Smooth muscle cell (in vitro differentiated cells): Measurements from ENCODE around the gene MPRIP. TPM values are rescaled to one million over a fixed set of nuclear protein-coding genes. Genes with fewer than 3 reads are reported as not detected.

Source experiments
- DNase-seq: peaks from one replicate; lab custom pipeline; 2025; ENCODE audit not compliant: unreplicated experiment; lab: John Stamatoyannopoulos, UW
- H2AFZ ChIP-seq: fragments of 200-600 bp; sonication (generic); 2 replicates; pipeline ENCODE4 v1.6.0; 2016; ENCODE audit warnings: antibody characterized with exemption, low read depth, mild to moderate bottlenecking
- H3F3A ChIP-seq: fragments of 200-600 bp; sonication (generic); 2 replicates; pipeline ENCODE4 v1.6.0; 2017; ENCODE audit warnings: antibody characterized with exemption, low read depth
- H3K27ac ChIP-seq: fragments of 200-600 bp; sonication (generic); 2 replicates; pipeline ENCODE4 v1.5.1; 2016; ENCODE audit warnings: low read depth, mild to moderate bottlenecking
- H3K27me3 ChIP-seq: fragments of 200-600 bp; sonication (generic); 2 replicates; pipeline ENCODE4 v1.6.1; 2016; ENCODE audit warnings: low read depth, mild to moderate bottlenecking
- H3K36me3 ChIP-seq: fragments of 200-600 bp; sonication (generic); 2 replicates; pipeline ENCODE4 v1.5.1; 2016; ENCODE audit warnings: low read depth
- H3K4me1 ChIP-seq: fragments of 200-600 bp; sonication (generic); 2 replicates; pipeline ENCODE4 v1.5.1; 2016; ENCODE audit warnings: low read depth
- H3K4me2 ChIP-seq: fragments of 200-600 bp; sonication (generic); 2 replicates; pipeline ENCODE4 v1.6.0; 2016; ENCODE audit warnings: mild to moderate bottlenecking
- H3K4me3 ChIP-seq: fragments of 200-600 bp; sonication (generic); 2 replicates; pipeline ENCODE4 v1.5.1; 2016; ENCODE audit warnings: mild to moderate bottlenecking
- H3K79me2 ChIP-seq: fragments of 200-600 bp; sonication (generic); 2 replicates; pipeline ENCODE4 v1.6.0; 2016; ENCODE audit warnings: low read depth, mild to moderate bottlenecking
- H3K9ac ChIP-seq: fragments of 200-600 bp; sonication (generic); 2 replicates; pipeline ENCODE4 v1.6.0; 2016; ENCODE audit warnings: low read depth
- H3K9me3 ChIP-seq: fragments of 200-600 bp; sonication (generic); replicated peaks from 2 replicates; pipeline ENCODE4 v1.5.1; 2016; ENCODE audit warnings: low read depth
- H4K20me1 ChIP-seq: fragments of 200-600 bp; sonication (generic); 2 replicates; pipeline ENCODE4 v1.6.0; 2016; ENCODE audit warnings: low read depth
- CTCF ChIP-seq: fragments of 200-600 bp; sonication (generic); IDR thresholded peaks from 2 replicates; pipeline ENCODE4 v1.5.1; 2017; ENCODE audit warnings: borderline replicate concordance, mild to moderate bottlenecking, antibody characterized with exemption; ENCODE audit not compliant: insufficient read depth, poor library complexity, severe bottlenecking
- WGBS: methylation state at CpG from one replicate; pipeline ENCODE4 v1.1.7; 2016; ENCODE audit warnings: low lambda C conversion rate; 5-methylcytosine and 5-hydroxymethylcytosine counted together
- polyA plus RNA-seq: library from polyadenylated mRNA; unstranded; fragments of >200 nt; fragmentation: Nextera tagmentation; extraction: Ambion mirVana; gene quantifications from 2 replicates; pipeline ENCODE4 v1.2.1, GENCODE V29; 2016
- total RNA-seq: library from RNA; depleted of rRNA; stranded (reverse); fragments of >200 nt; gene quantifications from 2 replicates; pipeline ENCODE4 v1.2.3, GENCODE V29; 2014

The MPRIP gene
- total and polyA plus RNA-seq, 2 experiments from 2014 or later, result 58.8 to 69.3 TPM

DNA sequence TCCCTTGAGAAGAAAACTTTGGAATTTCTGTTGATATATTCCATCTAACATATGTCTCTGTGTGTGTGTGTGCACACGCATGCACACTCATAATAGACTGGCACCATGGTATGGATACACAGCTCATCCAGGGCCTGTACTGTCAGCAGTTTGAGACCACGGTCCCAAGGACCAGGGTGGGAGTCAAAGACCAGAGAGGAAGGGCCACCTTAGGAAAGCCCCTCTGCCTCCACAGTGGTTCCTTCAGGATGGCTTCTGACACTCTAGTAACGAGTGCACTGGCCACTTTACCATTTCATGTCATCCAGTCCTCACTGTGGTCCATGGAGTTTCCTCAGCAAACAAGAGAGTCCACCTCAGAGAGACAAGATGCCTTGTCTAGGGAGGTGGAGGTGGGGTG is 82.1 kb downstream of the MPRIP start:
- TF ChIP-seq CTCF, result no peak
- no peaks in the 10 kb centered on the region for H3K4me1 ChIP-seq
- H3F3A ChIP-seq, result peaks cover 3% of the 10 kb centered on the region
- no peak overlapping the region for H3K4me3 ChIP-seq
- no peaks in the 10 kb centered on the region for H3K27me3 ChIP-seq
- H2AFZ ChIP-seq, result no peak overlapping the region
- peaks cover 66% of the 10 kb centered on the region for H3K79me2 ChIP-seq
- no peak overlapping the region for H3K27ac ChIP-seq
- no peak overlapping the region for H3K9ac ChIP-seq
- H3K4me2 ChIP-seq, result no peak overlapping the region
- DNase-seq, result no peak
- no peaks in the 10 kb centered on the region for H3K36me3 ChIP-seq
- no peaks in the 10 kb centered on the region for H3K9me3 ChIP-seq
- peaks cover 99% of the 10 kb centered on the region for H4K20me1 ChIP-seq
- WGBS, result 97% methylated on average over 3 of the region's 3 CpGs

DNA sequence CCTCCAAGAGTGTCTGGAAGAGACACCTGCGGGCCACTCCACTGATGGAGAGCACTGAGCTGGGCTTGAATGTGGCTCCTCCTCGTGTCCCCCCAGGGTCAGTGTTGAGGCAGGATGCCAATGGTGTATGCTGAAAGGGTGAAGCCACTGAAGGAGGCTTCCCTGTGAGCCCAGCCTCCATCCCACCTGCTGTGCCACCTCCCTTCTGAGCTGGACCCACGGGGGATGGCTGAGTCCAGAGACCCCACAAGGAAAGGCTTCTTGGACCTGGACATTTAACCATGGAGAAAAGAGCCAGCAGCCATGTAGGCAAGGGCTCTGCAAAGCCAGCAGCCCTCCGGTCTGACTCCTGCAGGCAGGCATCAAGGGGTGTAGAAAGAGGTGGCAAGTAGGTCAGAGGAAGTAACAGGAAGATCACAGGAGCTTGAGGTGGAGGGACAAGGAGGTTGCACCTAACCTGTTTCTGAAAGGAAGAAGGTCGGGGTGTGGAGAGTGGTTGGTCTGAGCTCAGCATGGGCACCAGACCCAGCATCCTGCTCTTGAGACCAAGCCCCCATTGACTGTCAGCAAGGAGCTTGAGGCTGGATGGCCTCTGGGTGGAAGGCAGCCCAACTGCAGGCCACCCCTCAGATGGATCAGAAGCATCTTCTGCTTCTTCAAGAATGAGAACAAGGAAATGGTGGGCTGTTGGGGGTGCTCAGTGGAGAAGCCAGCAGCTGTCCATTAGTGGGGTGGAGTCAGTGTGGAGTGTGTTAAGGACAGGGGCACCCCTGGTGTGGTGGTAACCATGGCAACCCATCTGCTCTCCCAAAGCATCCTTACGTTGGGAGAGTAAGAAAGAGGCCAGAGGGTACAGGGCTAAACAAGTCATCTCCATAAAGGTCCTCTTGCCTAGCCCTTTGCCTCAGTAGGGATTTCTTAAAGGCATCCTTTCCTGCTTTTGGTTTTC is 83.2 kb downstream of the MPRIP start:
- no peaks in the 10 kb centered on the region for H3K36me3 ChIP-seq
- H3K9ac ChIP-seq, result no peak overlapping the region
- H3K4me3 ChIP-seq, result no peak overlapping the region
- 92% methylated on average over 6 of the region's 6 CpGs for WGBS
- peaks cover 57% of the 10 kb centered on the region for H3K79me2 ChIP-seq
- H4K20me1 ChIP-seq, result peaks cover 99% of the 10 kb centered on the region
- H3K4me1 ChIP-seq, result no peaks in the 10 kb centered on the region
- H3K27ac ChIP-seq, result no peak overlapping the region
- no peak overlapping the region for H2AFZ ChIP-seq
- H3K9me3 ChIP-seq, result no peaks in the 10 kb centered on the region
- no peak overlapping the region for H3K4me2 ChIP-seq
- no peak for TF ChIP-seq CTCF
- DNase-seq, result no peak
- peaks cover 3% of the 10 kb centered on the region for H3F3A ChIP-seq
- H3K27me3 ChIP-seq, result no peaks in the 10 kb centered on the region

DNA sequence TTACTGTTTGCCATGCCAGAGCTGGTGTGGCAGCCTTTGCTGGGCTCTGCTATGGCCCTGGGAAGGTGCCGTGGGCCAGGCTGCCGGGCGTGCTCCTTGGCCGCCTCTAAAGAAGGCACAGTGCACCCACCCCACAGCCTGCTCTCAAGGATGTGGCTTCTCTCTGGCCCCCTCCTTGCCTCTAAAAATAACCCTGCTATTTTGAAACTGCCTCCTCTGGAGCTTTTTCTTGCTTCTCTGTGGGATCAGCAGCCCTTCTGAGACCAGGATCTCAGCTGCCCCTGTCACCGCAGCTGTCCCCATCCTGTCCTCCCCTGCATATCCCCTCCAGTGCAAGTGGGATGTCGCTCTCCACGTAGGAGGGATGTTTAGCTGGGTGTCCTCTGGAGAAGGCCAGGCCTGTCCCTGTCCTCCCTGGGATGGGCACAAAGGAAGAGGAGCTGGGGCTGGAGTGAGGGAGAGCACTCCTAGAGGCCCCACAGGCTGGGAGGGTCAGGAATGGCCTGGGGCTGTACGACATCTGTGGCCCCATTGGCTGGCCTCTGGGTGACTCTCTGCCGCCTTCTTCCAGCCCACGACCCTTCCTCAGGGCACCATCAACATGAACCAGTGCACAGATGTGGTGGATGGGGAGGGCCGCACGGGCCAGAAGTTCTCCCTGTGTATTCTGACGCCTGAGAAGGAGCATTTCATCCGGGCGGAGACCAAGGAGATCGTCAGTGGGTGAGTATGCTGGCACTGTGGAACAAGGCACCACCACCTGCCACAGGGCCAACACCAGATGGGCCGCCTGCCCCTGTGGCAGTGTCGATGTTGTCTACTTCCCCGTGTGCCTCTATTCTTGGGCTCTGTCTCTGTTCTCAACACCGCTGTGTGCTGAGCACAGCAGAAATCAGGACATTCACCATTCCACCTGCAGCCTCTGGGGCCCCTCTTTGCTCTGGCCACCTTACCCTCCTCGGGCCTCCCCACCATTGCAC is 84.2 kb downstream of the MPRIP start:
- no peak overlapping the region for H3K4me2 ChIP-seq
- TF ChIP-seq CTCF, result no peak
- peaks cover 3% of the 10 kb centered on the region for H3F3A ChIP-seq
- no peaks in the 10 kb centered on the region for H3K27me3 ChIP-seq
- WGBS, result 93% methylated on average over 21 of the region's 21 CpGs
- H3K36me3 ChIP-seq, result no peaks in the 10 kb centered on the region
- H3K4me3 ChIP-seq, result no peak overlapping the region
- H3K79me2 ChIP-seq, result peaks cover 46% of the 10 kb centered on the region
- no peak overlapping the region for H2AFZ ChIP-seq
- DNase-seq, result no peak
- H4K20me1 ChIP-seq, result peaks cover 99% of the 10 kb centered on the region
- no peak overlapping the region for H3K9ac ChIP-seq
- H3K9me3 ChIP-seq, result no peaks in the 10 kb centered on the region
- no peaks in the 10 kb centered on the region for H3K4me1 ChIP-seq
- H3K27ac ChIP-seq, result no peak overlapping the region
